ENCODE data around the gene MCEMP1.
A peak's percentile ranks its signal among the peaks of the same experiment; 100 is the strongest.

The MCEMP1 gene

DNA sequence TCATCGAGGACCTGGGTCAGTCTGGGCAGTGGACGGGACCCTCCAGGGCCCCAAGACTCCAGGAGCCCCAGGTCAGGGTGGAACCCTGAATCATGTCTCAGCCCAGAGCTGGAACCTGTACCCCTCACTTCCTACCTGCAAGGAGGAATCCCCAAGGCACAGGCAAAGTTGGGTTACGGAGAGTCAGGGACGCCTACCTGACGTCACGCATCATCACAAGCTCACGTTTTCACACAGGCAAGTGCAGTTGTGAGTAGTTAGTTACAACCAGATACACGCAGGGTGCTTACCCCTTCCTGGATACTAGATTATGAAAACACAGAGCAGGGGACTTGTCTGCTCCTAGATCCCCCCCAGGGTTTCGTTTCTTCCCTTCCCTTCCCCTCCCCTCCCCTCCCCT, 6.1 kb upstream of the MCEMP1 start:
- H3K4me2 ChIP-seq, result peak overlapping the region; percentile 94
- no peak for TF ChIP-seq Cebpa-rat (IDR thresholded peaks at IDR 0.05)

DNA sequence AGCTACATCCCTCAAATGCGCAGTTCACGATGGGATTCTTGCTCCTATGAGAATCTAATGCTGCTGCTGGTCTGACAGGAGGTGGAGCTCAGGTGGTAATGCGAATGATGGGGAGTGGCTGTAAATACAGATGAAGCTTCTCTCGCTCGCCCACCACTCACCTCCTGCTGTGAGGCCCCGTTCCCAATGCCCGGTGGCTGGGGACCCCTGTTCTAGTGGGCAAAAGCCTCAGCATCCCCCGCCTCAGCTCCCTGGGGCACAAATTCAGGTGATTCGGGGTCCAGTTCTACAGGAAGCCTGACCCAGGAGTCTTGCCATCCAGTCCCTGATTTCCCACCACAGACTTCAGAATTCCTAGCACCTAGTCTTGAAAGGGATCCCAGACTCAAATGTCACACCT, 4.4 kb upstream of the MCEMP1 start:
- Histone ChIP-seq H3K9me3 (peaks cover 7% of the 10 kb centered on the region; the same call in 1 of the 2 replicates), H4K20me1 (peaks cover 11% of the 10 kb centered on the region), H3K36me3 (no peaks in the 10 kb centered on the region), H3K4me2 (no peak overlapping the region), H3K4me3 (no peak overlapping the region), H3K27me3 (peaks cover 4% of the 10 kb centered on the region; the same call in 1 of the 2 replicates), H3K27ac (no peak overlapping the region), H3K9ac (no peak overlapping the region), H3K4me1 (peaks cover 67% of the 10 kb centered on the region)
- TF ChIP-seq Cebpa-rat (IDR thresholded peaks at IDR 0.05), result no peak

More for the DNA sequence above, 6.1 kb upstream of the MCEMP1 start:
- Histone ChIP-seq H3K36me3 (no peaks in the 10 kb centered on the region), H3K9ac (no peak overlapping the region), H3K4me3 (peak overlapping the region; percentile 57), H3K9me3 (peaks cover 7% of the 10 kb centered on the region; the same call in 1 of the 2 replicates), H3K4me1 (peaks cover 50% of the 10 kb centered on the region), H3K27ac (peak overlapping the region; percentile 41; the same call in 1 of the 2 replicates), H3K27me3 (no peaks in the 10 kb centered on the region), H4K20me1 (no peaks in the 10 kb centered on the region)

- TF ChIP-seq Cebpa-rat (IDR thresholded peaks at IDR 0.05), result no peak
- H3K4me3 ChIP-seq, result no peak overlapping the region
- peak overlapping the region; percentile 32 for H3K4me2 ChIP-seq
- H3K4me1 ChIP-seq, result peaks cover 72% of the 10 kb centered on the region
- peaks cover 20% of the 10 kb centered on the region for H4K20me1 ChIP-seq
- no peaks in the 10 kb centered on the region for H3K36me3 ChIP-seq
- H3K27me3 ChIP-seq, result peaks cover 14% of the 10 kb centered on the region
- no peak overlapping the region for H3K9ac ChIP-seq
- no peak overlapping the region for H3K27ac ChIP-seq
- peaks cover 7% of the 10 kb centered on the region; the same call in 1 of the 2 replicates for H3K9me3 ChIP-seq
Measured at GRCh38 chr19:7674010-7675005, 2.6 kb upstream of the MCEMP1 start.

DNA sequence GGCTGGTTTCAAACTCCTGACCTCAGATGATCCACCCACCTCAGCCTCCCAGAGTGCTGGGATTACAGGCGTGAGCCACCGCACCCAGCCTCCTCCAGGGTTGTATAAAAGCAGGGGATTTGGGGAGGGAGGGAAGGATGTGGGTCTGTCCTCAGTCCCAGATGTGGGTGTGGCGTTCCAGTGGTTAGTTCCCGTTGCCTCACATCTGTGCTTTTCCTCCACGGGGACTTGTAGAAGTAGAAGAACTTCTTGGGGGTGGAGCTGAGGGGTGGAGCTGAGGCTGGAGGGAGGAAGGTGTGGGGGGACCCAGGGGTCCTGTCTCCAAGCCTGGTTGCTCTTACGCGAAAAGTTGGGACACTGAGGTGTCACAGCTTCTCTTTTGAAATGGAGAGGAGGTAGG, 514 bp upstream of the MCEMP1 start:
- Histone ChIP-seq H3K27ac (no peak overlapping the region), H3K9me3 (peaks cover 7% of the 10 kb centered on the region; the same call in 1 of the 2 replicates), H3K4me3 (peak overlapping the region; percentile 40), H3K36me3 (no peaks in the 10 kb centered on the region), H3K4me1 (peaks cover 68% of the 10 kb centered on the region), H4K20me1 (peaks cover 20% of the 10 kb centered on the region), H3K9ac (no peak overlapping the region; the same call in 1 of the 2 replicates), H3K27me3 (peaks cover 14% of the 10 kb centered on the region), H3K4me2 (peak overlapping the region; percentile 96)
- TF ChIP-seq Cebpa-rat (IDR thresholded peaks at IDR 0.05), result peak; percentile 80

DNA sequence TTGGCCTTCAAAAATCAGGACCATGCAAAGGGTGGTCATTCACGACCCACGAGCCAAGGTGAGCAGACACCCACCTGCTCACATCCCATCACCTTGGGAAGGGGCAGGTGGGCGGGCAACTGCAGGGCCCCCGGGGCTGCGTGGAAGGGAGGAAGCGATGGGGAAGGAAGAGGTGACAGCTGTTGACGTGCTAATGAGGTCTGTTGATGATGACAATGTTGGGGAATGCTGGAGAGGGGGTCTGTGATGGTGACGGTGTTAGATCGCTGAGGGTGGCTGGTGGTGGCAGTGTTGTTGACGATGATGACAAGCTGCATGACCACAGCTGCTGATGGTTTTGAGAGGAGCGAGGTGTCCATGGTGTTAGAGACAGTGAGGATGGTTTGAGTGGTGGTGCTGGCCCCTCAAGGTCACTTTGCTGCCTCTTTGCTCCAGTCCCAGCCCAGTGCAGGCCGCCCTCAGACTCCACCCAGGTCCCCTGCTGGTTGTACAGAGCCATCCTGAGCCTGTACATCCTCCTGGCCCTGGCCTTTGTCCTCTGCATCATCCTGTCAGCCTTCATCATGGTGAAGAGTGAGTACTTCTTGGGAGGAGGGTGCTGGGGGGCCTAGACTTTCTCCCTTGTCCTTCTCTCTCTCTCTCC, 900 bp downstream of the MCEMP1 start:
- peaks cover 81% of the 10 kb centered on the region for H3K4me1 ChIP-seq
- peaks cover 9% of the 10 kb centered on the region for H3K36me3 ChIP-seq
- no peak for TF ChIP-seq Cebpa-rat (IDR thresholded peaks at IDR 0.05)
- peaks cover 7% of the 10 kb centered on the region; the same call in 1 of the 2 replicates for H3K9me3 ChIP-seq
- peaks cover 30% of the 10 kb centered on the region for H4K20me1 ChIP-seq
- H3K27ac ChIP-seq, result no peak overlapping the region
- peaks cover 14% of the 10 kb centered on the region for H3K27me3 ChIP-seq
- H3K9ac ChIP-seq, result no peak overlapping the region
- H3K4me2 ChIP-seq, result peak overlapping the region; percentile 96
- H3K4me3 ChIP-seq, result no peak overlapping the region

- Histone ChIP-seq H3K27me3 (peaks cover 14% of the 10 kb centered on the region), H3K27ac (no peak overlapping the region), H3K4me2 (peak overlapping the region; percentile 96), H3K4me3 (no peak overlapping the region), H3K9me3 (0 out of 2 replicates have a peak, but pooled peaks cover 2% of the 10 kb centered on the region), H3K36me3 (peaks cover 22% of the 10 kb centered on the region), H3K9ac (no peak overlapping the region), H4K20me1 (peaks cover 44% of the 10 kb centered on the region), H3K4me1 (peaks cover 76% of the 10 kb centered on the region)
- no peak for TF ChIP-seq Cebpa-rat (IDR thresholded peaks at IDR 0.05)
Measured at GRCh38 chr19:7678971-7679751, 2.3 kb downstream of the MCEMP1 start.

- Histone ChIP-seq H3K4me1 (peaks cover 68% of the 10 kb centered on the region), H3K9ac (peak overlapping the region; percentile 96; the same call in 1 of the 2 replicates), H3K9me3 (no peaks in the 10 kb centered on the region), H3K4me2 (peak overlapping the region; percentile 96), H3K27ac (peak overlapping the region; percentile 94; the same call in 1 of the 2 replicates), H3K27me3 (peaks cover 14% of the 10 kb centered on the region), H4K20me1 (peaks cover 52% of the 10 kb centered on the region), H3K36me3 (peaks cover 31% of the 10 kb centered on the region), H3K4me3 (peak overlapping the region; percentile 99)
- no peak for TF ChIP-seq Cebpa-rat (IDR thresholded peaks at IDR 0.05)
Measured at GRCh38 chr19:7679771-7680605, 3.1 kb downstream of the MCEMP1 start.

- H3K9ac ChIP-seq, result peak within 1 kb of the TSS; percentile 96
- peaks cover 60% of the 10 kb centered on the region for H4K20me1 ChIP-seq
- H3K27me3 ChIP-seq, result peaks cover 14% of the 10 kb centered on the region
- no peak for TF ChIP-seq Cebpa-rat (IDR thresholded peaks at IDR 0.05)
- H3K9me3 ChIP-seq, result no peaks in the 10 kb centered on the region
- peaks cover 60% of the 10 kb centered on the region for H3K4me1 ChIP-seq
- H3K27ac ChIP-seq, result peak within 1 kb of the TSS; percentile 94
- peaks cover 38% of the 10 kb centered on the region for H3K36me3 ChIP-seq
- H3K4me3 ChIP-seq, result peak within 1 kb of the TSS; percentile 99
- peak within 1 kb of the TSS; percentile 96 for H3K4me2 ChIP-seq
Measured at GRCh38 chr19:7680606-7681339, 3.9 kb downstream of the MCEMP1 start, which contains the start of gene TRAPPC5. TRAPPC5 (plus strand) TSS chr19:7680833; CDS start chr19:7682254, 1,421 bp downstream.
